ENCODE measurements around the gene NCKAP5L. TPM values are rescaled to one million over a fixed set of nuclear protein-coding genes. Genes with fewer than 3 reads are reported as not detected.

The NCKAP5L gene
- polyA plus RNA-seq, 2 of the 4 experiments (the other 2 are of a cell fraction), result 3.0 to 8.5 TPM

GRCh38 chr12:49843411-49843810 lies 15.2 kb upstream of the NCKAP5L start:
- ATAC-seq (no peak), DNase-seq (ENCODE audit: low read depth in 1 of 2, low spot score in 1 of 2) (no peak), FAIRE-seq (no peak)
- TF ChIP-seq HEYL (CRISPR knock-in tag; IDR thresholded peaks at IDR 0.05), result no peak
- TF ChIP-seq NR3C1 (IDR thresholded peaks at IDR 0.05), result no peak
- TF ChIP-seq SMC3 (IDR thresholded peaks at IDR 0.05), result no peak
- TF ChIP-seq EHF (CRISPR knock-in tag; IDR thresholded peaks at IDR 0.05), result no peak
- no peak for TF ChIP-seq ZSCAN20 (CRISPR knock-in tag; IDR thresholded peaks at IDR 0.05)
- TF ChIP-seq JUN (IDR thresholded peaks at IDR 0.05), result no peak
- no peak for TF ChIP-seq CEBPB (IDR thresholded peaks at IDR 0.05)
- TF ChIP-seq, protein P1, sequence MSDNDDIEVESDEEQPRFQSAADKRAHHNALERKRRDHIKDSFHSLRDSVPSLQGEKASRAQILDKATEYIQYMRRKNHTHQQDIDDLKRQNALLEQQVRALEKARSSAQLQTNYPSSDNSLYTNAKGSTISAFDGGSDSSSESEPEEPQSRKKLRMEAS (IDR thresholded peaks at IDR 0.05), result no peak
- no peak for TF ChIP-seq EP300 (IDR thresholded peaks at IDR 0.05)
- no peak for TF ChIP-seq ZC3H11A (IDR thresholded peaks at IDR 0.05)
- TF ChIP-seq HOXB5 (CRISPR knock-in tag; IDR thresholded peaks at IDR 0.05), result no peak
- TF ChIP-seq, protein P2, sequence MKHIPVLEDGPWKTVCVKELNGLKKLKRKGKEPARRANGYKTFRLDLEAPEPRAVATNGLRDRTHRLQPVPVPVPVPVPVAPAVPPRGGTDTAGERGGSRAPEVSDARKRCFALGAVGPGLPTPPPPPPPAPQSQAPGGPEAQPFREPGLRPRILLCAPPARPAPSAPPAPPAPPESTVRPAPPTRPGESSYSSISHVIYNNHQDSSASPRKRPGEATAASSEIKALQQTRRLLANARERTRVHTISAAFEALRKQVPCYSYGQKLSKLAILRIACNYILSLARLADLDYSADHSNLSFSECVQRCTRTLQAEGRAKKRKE (CRISPR knock-in tag; IDR thresholded peaks at IDR 0.05; ENCODE audit: low read depth), result no peak
- no peak for TF ChIP-seq CHD2 (IDR thresholded peaks at IDR 0.05; ENCODE audit: low read length, partially characterized antibody)
- TF ChIP-seq CBX2 (IDR thresholded peaks at IDR 0.05; ENCODE audit: borderline replicate concordance, low read depth), result no peak
- TF ChIP-seq ELK1 (IDR thresholded peaks at IDR 0.05; ENCODE audit: low read depth, low read length), result no peak
- H3K4me3 ChIP-seq, result peak overlapping the region; percentile 86
- ChIA-PET CTCF (interaction anchor here (0.5 to 1.8 kb wide), 8 partner anchors 8 to 227 kb away, joined by 3 to 9 read pairs (median 3); no protein-coding TSS in a partner anchor), POLR2A (interaction anchor here (0.8 to 2.3 kb wide), 6 partner anchors 15 to 546 kb away, joined by 3 to 18 read pairs (median 4); partner anchors contain the start of genes NCKAP5L and TMBIM6)
- no peaks in the 10 kb centered on the region for H3K9me3 ChIP-seq
- peak overlapping the region; percentile 86 for H3K4me2 ChIP-seq
- H3K27ac ChIP-seq, result peak overlapping the region; percentile 78 to 96
- H3K4me1 ChIP-seq, result peaks cover 15% of the 10 kb centered on the region
- WGBS (ENCODE audit: missing lambda C conversion rate), result 79% methylated on average over 7 of the region's 7 CpGs

GRCh38 chr12:49842519-49843352 lies 14.5 kb upstream of the NCKAP5L start, which contains the start of gene BCDIN3D:
Gene BCDIN3D (minus strand): TSS chr12:49843106. CDS start chr12:49843087, 19 bp downstream.
- H3K9me3 ChIP-seq, result no peaks in the 10 kb centered on the region
- no peak for FAIRE-seq
- DNase-seq (ENCODE audit: low read depth in 1 of 2, low spot score in 1 of 2), result peak; percentile 78 to 94
- POLR2A ChIA-PET, result interaction anchor here (0.8 to 2.3 kb wide), 6 partner anchors 14 to 545 kb away, joined by 3 to 18 read pairs (median 4); partner anchors contain the start of genes NCKAP5L and TMBIM6
- H3K4me2 ChIP-seq, result peak within 1 kb of the TSS; percentile 86
- H3K27ac ChIP-seq, result peak within 1 kb of the TSS; percentile 78 to 96
- CTCF ChIA-PET, result interaction anchor here (0.7 to 1.8 kb wide), 6 partner anchors 9 to 205 kb away, joined by 3 to 9 read pairs (median 3); no protein-coding TSS in a partner anchor
- ATAC-seq, result peak; percentile 94 to 98
- WGBS (ENCODE audit: missing lambda C conversion rate), result 2% methylated on average over 54 of the region's 55 CpGs
- peak within 1 kb of the TSS; percentile 86 for H3K4me3 ChIP-seq
- peaks cover 15% of the 10 kb centered on the region for H3K4me1 ChIP-seq
- 0 out of 2 replicates have a peak, but pooled peaks have one; percentile 9 for TF ChIP-seq ELK1 (IDR thresholded peaks at IDR 0.05; ENCODE audit: low read depth, low read length)
- TF ChIP-seq REST (IDR thresholded peaks at IDR 0.05), result peak; percentile 21; the same call in 1 of the 2 replicates
- peak; percentile 68 to 86; a peak in 4 of 5 replicates for TF ChIP-seq JUN (IDR thresholded peaks at IDR 0.05)
- TF ChIP-seq ZNF302 (CRISPR knock-in tag; IDR thresholded peaks at IDR 0.05), result no peak
- peak; percentile 65 for TF ChIP-seq PBX3 (IDR thresholded peaks at IDR 0.05)
- TF ChIP-seq POLR2A (IDR thresholded peaks at IDR 0.05; ENCODE audit: low read length), result peak; percentile 91
- TF ChIP-seq, protein P3, sequence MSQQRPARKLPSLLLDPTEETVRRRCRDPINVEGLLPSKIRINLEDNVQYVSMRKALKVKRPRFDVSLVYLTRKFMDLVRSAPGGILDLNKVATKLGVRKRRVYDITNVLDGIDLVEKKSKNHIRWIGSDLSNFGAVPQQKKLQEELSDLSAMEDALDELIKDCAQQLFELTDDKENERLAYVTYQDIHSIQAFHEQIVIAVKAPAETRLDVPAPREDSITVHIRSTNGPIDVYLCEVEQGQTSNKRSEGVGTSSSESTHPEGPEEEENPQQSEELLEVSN (IDR thresholded peaks at IDR 0.05; ENCODE audit: borderline replicate concordance, low read depth), result peak; percentile 88
- no peak for TF ChIP-seq NR3C1 (IDR thresholded peaks at IDR 0.05)
- TF ChIP-seq CHD4 (IDR thresholded peaks at IDR 0.05; ENCODE audit: borderline replicate concordance), result no peak
- 0 out of 2 replicates have a peak, but pooled peaks have one; percentile 50 for TF ChIP-seq MAZ (IDR thresholded peaks at IDR 0.05; ENCODE audit: borderline replicate concordance, low read depth, low read length)
- TF ChIP-seq HOXB13 (CRISPR knock-in tag; IDR thresholded peaks at IDR 0.05; ENCODE audit: low read depth), result no peak
- TF ChIP-seq PHF8 (IDR thresholded peaks at IDR 0.05; ENCODE audit: borderline replicate concordance, low read depth), result peak; percentile 46; the same call in 1 of the 2 replicates
- TF ChIP-seq TP53 (CRISPR knock-in tag; IDR thresholded peaks at IDR 0.05), result no peak
- TF ChIP-seq RFX5 (IDR thresholded peaks at IDR 0.05), result 0 out of 2 replicates have a peak, but pooled peaks have one; percentile 33

Data from A549 (cell line).